ENCODE data around the gene VTI1A.

The VTI1A gene

DNA sequence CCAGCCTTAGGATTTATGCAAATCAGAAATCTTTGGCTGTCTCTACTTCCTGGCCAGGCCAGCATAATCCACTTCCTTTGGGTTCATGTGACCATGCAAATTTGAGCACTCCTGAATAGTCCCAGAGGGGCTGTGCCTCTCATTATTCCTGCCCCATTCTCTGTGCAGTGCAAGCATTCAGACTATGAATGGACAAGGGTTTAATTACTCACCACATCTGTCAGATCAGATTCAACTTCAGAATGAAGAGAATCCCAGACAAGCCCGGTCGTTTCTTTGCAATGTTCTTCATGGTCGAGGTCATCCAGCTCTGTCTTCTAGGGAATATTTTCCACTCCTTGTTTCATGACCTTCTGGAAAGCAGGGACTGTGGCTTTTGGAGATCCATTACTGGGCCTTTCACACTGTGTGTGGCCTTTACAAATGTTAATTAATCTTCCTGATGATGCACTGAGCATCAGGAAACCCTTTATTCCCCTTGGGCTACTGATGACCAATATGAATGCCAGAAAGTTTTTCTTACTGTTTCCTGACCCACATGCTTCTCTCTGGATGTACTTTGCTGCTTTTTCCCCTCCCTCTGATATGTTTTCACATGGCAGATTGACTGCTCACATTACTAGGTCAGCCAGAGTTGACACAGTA lies 285.4 kb downstream of the VTI1A start:
- no peak for FAIRE-seq
- no peak for TF ChIP-seq POLR2A (IDR thresholded peaks at IDR 0.05; ENCODE audit: low read depth, low read length)
- no peak for DNase-seq (ENCODE audit: insufficient read length, low spot score)

DNA sequence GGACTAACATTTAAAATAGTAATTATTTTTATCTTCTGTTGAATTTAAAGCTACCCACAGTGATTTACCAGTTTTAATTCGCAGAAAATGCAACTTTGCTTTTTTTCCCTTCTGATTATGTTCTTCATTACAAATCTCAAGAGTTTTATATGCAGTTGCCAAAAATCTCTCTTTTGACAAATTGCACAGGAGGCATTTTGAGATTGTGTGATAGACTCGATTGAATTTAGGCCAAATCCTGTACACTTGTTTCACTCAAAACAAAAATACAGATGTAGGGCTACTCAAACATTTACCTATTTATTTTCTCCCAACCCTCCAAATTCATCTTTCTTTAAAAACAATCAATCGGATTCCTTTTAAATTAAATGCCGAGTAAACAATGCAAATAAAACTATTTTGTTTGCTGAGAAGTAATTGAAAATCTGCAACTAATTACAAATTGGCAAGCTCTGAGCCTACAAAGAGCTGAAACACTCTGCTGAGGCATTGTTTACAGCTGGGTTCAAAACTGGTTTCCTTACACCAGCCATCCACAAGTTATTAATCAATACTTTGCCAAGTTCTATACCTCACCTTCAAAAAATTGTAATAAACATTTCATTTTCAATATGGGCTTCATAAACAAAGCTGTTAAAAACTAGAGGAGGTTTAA lies 288.2 kb downstream of the VTI1A start:
- DNase-seq (ENCODE audit: insufficient read length, low spot score) (no peak), FAIRE-seq (no peak)
- no peak for TF ChIP-seq POLR2A (IDR thresholded peaks at IDR 0.05; ENCODE audit: low read depth, low read length)

DNA sequence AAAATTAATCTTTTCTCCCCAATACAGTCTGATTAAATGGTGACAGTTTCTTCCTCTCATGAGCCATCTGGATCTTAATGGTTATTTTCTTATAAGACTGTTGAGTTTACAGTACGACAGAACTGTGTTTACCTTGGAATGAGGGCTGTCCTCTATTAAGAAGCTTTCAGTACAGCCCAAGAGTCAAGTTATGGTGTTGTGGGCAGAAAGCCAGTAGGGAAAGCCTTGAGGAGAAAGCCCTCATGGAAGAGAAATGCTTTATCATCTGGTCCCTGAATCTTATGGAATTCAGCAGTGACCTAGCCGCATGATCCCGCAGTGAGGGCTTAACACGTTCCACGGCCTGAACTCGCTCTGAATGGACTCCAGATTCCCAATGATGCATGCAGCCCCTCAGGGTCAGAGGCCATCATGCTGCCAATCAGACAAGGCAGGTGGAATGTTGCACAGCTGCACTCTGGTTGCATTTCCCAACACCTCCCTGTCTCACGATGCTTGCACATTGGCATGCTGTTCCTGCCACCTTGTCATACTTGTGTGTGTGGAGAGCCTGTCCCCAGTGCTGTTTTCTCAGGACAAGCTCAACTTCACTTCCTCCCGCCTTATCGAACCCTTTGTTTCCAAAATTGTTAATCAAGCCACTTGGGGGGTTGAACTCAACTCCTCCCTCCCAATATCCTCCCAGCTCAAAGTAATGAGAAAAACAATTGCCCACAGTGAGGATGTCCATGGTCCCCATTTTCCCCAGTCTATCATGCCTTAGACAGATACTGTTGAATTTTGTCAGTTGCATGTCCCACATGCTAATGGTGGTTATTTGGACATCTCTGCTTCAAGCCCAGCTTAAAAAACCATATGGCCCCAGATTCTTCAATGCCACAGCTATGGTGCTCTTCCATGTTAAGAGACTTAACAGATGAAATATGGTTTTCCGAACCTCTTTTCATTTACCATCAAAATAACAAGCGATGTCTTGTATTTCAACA lies 291.9 kb downstream of the VTI1A start:
- no peak for DNase-seq (ENCODE audit: insufficient read length, low spot score)

DNA sequence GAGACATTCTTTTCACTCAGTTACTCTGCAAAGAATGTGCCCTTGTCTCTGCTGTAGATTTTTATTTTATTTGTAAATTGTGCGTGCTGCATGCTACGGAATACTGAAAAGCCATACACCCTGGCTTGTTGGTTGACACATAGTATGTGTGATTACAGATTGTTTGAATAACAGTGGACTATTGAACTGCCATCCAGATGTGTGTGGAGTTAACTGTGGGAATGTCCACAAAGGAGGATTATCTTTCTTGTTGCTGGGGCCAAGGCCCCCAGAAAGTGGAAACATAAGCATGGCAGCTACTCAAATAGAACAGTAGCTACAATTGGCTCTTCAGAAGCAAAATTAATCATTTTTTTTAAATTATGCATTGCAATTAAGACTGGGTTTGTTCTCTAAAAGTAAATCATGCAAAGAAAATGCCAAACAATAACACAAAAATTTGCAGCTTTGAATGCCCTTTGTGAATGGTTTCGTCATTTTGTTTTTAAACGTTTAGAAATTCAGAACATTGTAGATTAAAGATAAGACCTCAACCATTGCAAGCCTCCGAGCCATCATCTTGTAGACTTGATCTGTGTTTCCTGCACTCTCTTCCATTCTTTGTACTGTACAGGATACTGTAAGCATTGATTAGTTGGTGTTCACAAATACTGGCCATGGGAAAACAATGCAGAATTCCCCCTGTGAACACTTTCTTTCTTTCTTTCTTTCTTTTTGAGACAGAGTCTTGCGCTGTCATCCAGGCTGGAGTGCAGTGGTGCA lies 292.8 kb downstream of the VTI1A start:
- DNase-seq (ENCODE audit: insufficient read length, low spot score): no peak
- TF ChIP-seq POLR2A (IDR thresholded peaks at IDR 0.05; ENCODE audit: low read depth, low read length): no peak
- FAIRE-seq: no peak

More for the DNA sequence above, 291.9 kb downstream of the VTI1A start:
- no peak for TF ChIP-seq POLR2A (IDR thresholded peaks at IDR 0.05; ENCODE audit: low read depth, low read length)
- no peak for FAIRE-seq

DNA sequence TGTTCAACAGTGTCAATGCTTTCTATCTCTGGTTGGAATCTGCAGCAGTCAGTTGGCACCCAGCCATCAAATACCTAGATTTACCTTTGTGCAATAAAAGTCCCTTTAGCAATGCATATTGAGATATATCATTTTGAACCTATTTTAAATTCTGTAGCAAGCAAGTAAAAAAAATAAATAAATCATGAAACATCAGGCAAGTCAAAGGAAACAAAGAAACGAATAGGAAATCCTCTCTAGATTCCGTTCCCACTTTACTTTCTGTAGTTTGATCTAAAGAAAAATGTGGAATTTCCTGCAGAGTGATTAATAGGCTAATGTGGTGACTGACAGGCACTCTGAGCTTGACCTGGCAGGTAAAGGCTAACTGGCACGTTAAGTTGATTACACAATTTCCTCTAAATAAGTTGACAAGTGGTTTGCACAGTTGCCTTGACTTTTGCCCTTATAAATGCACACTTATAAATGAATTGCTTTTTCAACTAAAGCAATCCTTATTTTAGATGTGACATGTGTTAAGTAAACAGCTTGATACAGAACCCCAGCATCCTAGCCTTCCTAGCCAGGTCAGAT lies 294.9 kb downstream of the VTI1A start:
- no peak for TF ChIP-seq POLR2A (IDR thresholded peaks at IDR 0.05; ENCODE audit: low read depth, low read length)
- FAIRE-seq: no peak
- DNase-seq (ENCODE audit: insufficient read length, low spot score): no peak

DNA sequence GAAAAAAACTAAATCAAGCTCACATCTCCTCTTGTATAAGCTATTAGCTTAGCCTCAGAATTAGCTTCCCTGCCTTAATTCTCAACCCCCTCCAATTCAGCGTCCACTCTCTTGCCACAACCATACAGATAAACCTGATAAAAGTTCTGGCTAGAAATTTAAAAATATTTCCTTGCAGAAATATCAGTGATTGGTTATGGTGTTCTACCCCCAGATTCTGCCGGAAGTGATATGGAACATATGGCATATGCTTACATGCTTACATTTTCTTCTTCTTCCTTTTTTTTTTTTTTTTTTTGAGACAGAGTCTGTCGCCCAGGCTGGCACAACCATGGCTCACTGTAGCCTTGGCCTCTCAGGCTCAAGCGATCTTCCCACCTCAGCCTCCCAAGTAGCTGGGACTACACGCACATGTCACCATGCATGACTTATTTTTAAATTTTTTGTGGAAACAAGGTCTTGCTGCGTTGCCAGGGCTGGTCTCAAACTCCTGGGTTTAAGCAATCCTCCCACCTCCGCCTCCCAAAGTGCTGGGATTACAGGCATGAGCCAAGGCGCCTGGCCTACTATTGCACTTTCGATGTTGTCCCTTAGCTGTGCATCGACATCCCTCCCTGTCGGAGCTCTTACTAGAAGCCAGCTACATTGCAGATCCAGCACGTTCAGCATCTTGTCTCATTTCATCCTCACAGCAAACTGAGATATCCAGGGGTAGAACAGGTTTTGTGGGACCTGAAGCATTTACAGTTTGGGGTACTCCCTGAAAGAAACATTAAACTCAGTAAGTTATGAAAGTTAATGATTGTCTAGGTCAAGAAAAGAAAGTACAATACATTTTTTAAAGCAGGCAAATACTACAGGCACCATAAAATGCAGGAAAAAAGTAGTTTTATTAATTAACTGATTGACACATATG lies 297.4 kb downstream of the VTI1A start:
- DNase-seq (ENCODE audit: insufficient read length, low spot score): no peak
- no peak for TF ChIP-seq POLR2A (IDR thresholded peaks at IDR 0.05; ENCODE audit: low read depth, low read length)
- FAIRE-seq: no peak

DNA sequence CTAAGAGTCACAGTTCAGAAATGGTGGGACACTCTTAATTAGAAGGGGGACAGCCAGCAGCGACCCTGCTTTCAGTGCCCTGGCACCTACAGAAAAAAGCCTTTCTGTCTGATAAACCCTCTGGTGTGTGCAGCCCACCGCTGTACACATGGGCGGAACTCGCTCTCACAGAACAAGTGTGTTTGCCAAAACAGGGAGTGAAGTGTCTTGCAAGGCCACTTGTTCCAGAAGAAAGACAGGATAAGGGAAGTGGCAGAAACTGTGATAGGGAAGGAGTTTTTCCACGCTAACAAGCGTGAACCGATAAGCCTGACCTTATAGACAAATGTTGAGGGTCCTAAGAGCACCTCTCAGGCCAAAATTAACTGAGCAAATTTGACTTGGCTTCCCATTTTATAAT lies 299.3 kb downstream of the VTI1A start:
- TF ChIP-seq POLR2A (IDR thresholded peaks at IDR 0.05; ENCODE audit: low read depth, low read length): no peak
- DNase-seq (ENCODE audit: insufficient read length, low spot score): no peak
- no peak for FAIRE-seq

DNA sequence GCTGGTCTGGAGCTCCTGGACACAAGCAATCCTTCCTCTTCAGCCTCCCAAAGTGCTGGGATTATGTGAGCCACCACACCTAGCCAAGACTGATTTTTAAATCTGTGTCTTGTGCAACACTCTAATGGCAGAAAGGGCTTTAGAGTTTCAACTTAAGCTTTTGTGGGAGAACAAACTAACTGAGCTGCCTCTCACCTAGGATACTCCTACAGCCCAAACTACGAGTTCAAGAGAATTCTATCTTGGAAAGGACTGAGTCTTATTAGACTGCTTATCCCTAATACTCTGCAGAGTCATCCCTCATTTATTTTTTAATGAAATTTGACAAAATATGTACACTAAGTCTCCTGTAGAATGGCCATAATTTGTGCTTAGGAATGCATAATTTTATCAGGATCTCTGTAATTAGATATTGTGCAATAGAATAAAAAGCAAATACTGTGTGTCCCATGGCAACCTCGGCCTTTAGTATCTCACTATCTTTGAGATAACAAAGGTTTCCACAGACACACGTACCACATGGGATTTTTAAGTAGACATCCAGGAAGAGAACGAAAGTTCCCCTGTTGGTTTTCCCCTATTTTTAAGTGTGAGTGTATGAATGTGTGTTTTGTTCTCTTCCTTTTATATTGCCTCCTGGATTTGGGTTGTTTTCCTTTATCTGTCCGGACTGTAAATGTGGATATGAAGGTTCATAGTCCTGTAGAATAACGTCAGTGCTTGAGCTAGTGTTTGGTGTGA lies 303.6 kb downstream of the VTI1A start:
- no peak for DNase-seq (ENCODE audit: insufficient read length, low spot score)
- no peak for TF ChIP-seq POLR2A (IDR thresholded peaks at IDR 0.05; ENCODE audit: low read depth, low read length)
- FAIRE-seq: no peak

DNA sequence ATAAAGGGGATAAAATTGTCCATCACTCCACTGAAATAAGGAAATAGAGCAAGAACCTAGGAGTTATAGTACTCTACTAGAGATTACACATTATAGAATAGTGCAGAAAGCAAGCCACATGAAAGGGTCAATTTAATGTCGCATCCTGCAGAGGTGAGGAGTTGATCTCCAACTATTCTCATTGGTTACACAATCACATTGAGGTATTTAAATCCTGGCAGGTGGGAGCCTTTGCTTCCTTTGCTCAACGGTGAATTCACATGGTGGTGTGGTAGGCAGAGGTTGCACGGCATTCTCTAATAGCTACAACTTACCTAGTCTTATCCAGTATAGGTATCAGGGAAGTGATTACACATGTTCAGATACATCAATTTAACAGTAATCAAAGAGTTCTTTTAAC lies 304.6 kb downstream of the VTI1A start:
- no peak for TF ChIP-seq POLR2A (IDR thresholded peaks at IDR 0.05; ENCODE audit: low read depth, low read length)
- DNase-seq (ENCODE audit: insufficient read length, low spot score) (no peak), FAIRE-seq (no peak)

DNA sequence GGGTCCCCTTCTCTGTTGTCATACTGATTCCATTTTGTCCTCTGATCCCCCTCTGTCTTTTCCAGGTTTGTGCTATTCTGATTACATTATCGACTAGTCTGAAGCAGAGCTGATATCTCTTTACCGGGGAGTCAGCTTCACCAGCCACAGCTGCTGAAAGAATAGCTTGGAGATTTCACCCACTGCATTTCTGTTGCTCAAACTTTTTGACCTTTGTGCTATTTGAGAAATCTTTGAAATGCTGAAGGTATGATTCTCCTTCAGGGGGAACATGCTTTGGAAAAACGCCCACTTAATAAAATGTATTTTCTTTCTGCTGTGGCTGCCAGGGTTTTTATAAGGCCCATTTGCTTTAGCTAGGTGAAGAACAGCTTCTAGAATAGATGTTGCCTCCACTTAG lies 305.3 kb downstream of the VTI1A start:
- DNase-seq (ENCODE audit: insufficient read length, low spot score) (no peak), FAIRE-seq (no peak)
- TF ChIP-seq POLR2A (IDR thresholded peaks at IDR 0.05; ENCODE audit: low read depth, low read length): no peak

DNA sequence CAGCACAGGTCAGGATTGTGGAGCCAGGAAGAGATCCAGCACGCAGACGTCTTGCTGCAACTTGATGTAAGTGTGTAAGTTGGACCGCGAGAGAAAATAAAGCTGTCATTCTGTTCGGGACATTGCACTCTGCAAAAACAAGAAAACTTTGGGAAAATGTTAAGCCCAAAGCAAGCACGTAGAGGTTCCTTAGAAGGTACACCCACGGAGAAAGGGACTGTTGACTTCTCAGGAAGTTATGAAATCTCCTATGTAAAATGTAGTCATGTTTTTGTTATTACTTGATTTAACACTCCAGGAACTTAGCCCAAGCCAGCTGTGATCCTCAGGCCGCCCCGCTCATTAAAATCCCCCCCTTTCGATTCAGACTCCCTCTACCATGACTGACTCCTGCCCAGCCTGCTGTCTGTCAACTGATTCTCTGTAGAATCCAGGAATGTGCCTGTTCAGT lies 307.0 kb downstream of the VTI1A start:
- FAIRE-seq (no peak), DNase-seq (ENCODE audit: insufficient read length, low spot score) (no peak)
- no peak for TF ChIP-seq POLR2A (IDR thresholded peaks at IDR 0.05; ENCODE audit: low read depth, low read length)
